ENCODE data around the gene ZNF222.
A peak's percentile ranks its signal among the peaks of the same experiment; 100 is the strongest.

ZNF222 gene

DNA sequence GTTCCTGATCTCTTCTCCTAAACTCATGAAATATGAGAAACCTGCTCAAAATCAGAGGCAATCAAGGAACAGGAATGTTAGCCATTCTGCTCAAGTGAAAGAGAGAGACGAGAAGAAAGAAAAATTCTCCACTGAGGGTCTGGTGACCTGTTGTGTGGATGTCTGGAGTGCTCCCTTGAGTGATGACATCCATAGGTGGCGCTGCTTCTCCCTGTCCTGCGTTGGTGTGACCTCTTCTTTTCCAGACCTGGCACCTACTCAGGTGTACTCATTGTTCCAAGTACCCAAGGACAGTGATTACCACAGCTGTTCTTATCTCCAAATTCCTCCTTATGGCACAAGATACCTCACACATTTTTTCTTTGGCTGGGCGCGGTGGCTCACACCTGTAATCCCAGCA, 30.7 kb downstream of the ZNF222 start:
- DNase-seq = no peak

DNA sequence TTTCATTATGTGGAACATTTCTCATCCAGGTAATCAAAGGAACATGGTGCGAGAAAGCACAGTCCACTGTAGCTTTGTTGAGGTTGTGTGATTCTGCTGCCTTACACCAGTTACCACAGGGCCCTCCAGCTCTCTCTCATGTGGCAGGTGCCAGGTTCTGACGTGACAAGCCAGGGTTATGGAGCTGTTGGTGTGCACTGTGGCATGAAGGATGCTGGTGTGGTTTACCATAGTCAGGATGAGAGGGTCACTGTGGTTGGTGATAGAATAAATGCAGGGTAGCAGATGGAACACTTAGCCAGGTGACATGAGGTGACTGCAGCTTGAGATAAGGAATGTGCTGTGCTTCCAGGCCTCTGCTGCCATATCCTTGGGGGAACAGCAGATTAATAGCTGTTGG, 34.0 kb downstream of the ZNF222 start:
- DNase-seq = no peak

DNA sequence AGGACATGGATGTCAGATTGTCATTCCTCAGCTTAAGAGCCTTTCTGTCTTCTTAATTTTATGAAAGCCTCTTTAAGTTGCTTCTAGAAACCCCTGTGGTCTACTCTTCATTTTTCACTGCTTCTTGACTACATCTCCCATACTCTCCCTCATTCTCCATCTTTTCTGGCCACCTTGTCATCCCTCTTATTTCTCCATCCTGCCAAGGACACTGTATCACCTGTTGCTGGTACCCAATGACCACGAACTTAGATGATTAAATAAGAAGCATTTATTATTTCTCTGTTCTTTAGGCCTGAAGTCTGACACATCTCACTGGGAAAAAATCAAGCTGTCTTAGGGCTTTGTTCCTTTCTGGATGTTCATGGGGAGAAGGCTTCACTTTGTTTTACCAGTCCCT, 35.9 kb downstream of the ZNF222 start:
- no peak for DNase-seq

- DNase-seq = no peak
These were observed 41.1 kb downstream of the ZNF222 start for GRCh38 chr19:44066305-44066704.

DNA sequence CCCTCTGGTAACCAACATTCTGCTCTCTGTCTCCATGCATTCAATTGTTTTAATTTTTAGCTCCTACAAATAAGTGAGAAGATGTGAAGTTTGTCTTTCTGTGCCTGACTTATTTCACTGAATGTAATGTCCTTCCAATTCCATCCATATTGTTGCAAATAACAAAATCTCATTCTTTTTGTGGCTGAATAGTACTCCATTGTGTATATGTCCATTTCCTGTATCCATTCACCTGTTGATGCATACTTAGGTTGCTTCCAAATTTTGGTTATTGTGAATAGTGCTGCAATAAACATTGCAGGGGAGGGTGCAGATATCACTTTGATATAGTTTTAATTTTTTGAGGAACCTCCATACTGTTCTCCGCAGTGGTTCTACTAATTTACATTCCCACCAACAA, 44.2 kb downstream of the ZNF222 start:
- no peak for DNase-seq

- DNase-seq = peak; percentile 80
These were observed 46.8 kb downstream of the ZNF222 start, which contains the start of gene ZNF284 for GRCh38 chr19:44071824-44072542. ZNF284 (plus strand) TSS chr19:44072159; CDS start chr19:44076390, 4,231 bp downstream.

DNA sequence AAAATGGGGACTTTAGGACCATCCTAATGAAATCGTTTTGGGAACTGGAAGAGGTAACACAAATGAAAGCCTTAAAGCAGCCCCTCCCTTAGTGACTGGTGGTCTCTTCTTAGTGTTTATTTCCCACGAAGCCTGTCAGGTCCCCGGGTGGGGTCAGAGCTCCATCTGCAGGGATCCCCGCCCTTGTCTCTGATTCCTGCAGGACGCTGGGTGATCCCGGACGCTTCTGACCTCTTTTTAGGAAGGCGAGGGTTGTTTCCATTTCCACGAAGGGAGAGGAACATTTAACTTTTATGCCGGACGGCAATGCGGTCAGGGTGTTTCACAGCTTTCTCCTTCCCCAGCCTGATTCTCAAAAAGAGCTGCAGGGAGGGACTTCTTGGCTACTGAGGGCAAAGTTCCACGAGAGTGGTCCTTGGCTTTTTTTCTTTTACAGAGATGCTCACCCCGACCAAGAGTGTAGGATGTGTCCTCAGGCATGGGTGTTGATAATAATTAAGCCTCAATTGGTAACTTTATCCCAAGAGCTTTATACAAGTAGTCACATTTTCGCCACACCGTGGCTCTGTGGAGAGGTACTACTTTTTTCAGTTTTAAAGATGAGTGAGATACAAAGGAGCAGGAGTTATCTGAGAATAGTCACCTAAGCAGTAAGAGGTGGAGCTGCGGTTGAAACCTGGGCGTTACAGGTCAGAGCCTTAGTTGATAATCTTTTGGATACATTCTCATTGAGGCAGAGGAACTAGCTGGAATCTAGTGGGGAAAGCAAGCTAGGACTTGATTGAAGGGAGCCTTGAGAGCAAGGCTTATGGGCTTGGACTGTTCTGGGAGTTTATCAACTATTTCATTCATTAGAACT, 47.6 kb downstream of the ZNF222 start:
- no peak for DNase-seq

GRCh38 chr19:44076325-44076724, 51.1 kb downstream of the ZNF222 start:
- DNase-seq = no peak
